HCT116 (cell line): ENCODE data around the gene DCLK3.

Experiments used
- CEBPB ChIP-seq: IDR thresholded peaks from 2 replicates; pipeline ENCODE4 v1.6.1; 2012; ENCODE audit warnings: low read depth
- CTCF ChIP-seq, 3 experiments: fragments of 200-600 bp in 1 of 3; sonication (generic) in 1 of 3; IDR thresholded peaks in 2 of 3; conservative IDR thresholded peaks in 1 of 3; 2 replicates each; pipeline ENCODE4 v1.5.1; 2012 to 2017; ENCODE audit warnings: low read depth in 2 of 3, low read length in 2 of 3, antibody characterized with exemption in 1 of 3, borderline replicate concordance in 1 of 3, control low read depth in 1 of 3, mild to moderate bottlenecking in 1 of 3, mixed read lengths in 1 of 3, mixed run types in 1 of 3, moderate library complexity in 1 of 3; ENCODE audit not compliant: insufficient read depth in 1 of 3
- EZH2 ChIP-seq: fragments of 200-600 bp; sonication (generic); IDR thresholded peaks from 2 replicates; pipeline ENCODE4 v1.6.1; 2017; ENCODE audit warnings: antibody characterized with exemption, mixed run types
- JUND ChIP-seq: IDR thresholded peaks from 2 replicates; pipeline ENCODE4 v1.6.1; 2012
- POLR2A ChIP-seq: IDR thresholded peaks from 2 replicates; pipeline ENCODE4 v1.7.0; 2011; ENCODE audit warnings: borderline replicate concordance; ENCODE audit not compliant: insufficient read depth, insufficient read length; ENCODE audit errors: extremely low read depth
- POLR2AphosphoS5 ChIP-seq: IDR thresholded peaks from 2 replicates; pipeline ENCODE4 v1.6.1; 2011; ENCODE audit warnings: mild to moderate bottlenecking, low read depth, low read length, moderate library complexity
- RAD21 ChIP-seq: IDR thresholded peaks from 2 replicates; pipeline ENCODE4 v1.6.1; 2012; ENCODE audit warnings: low read depth, mild to moderate bottlenecking
- REST ChIP-seq: IDR thresholded peaks from 2 replicates; pipeline ENCODE4 v1.6.1; 2012; ENCODE audit warnings: low read depth
- TCF7L2 ChIP-seq: IDR thresholded peaks from 2 replicates; pipeline ENCODE4 v1.7.0; 2011; ENCODE audit warnings: borderline replicate concordance, inconsistent platforms; ENCODE audit not compliant: insufficient read depth, insufficient read length; ENCODE audit errors: extremely low read depth

GRCh38 chr3:36679384-36680200, 84.8 kb downstream of the DCLK3 start:
- no peak for TF ChIP-seq CTCF (IDR thresholded peaks at IDR 0.05 in 2 of 3, conservative IDR thresholded peaks at IDR 0.05 in 1 of 3; ENCODE audit: borderline replicate concordance in 1 of 3, insufficient read depth in 1 of 3, low read depth in 2 of 3, low read length in 2 of 3)
- TF ChIP-seq EZH2: no peak
- TF ChIP-seq POLR2A: no peak
- TF ChIP-seq POLR2AphosphoS5: no peak
- no peak for TF ChIP-seq REST
- peak; percentile 65 for TF ChIP-seq JUND
- TF ChIP-seq CEBPB: peak; percentile 86
- TF ChIP-seq RAD21: no peak
- no peak for TF ChIP-seq TCF7L2
